CD4-positive, alpha-beta T cell treated with Interleukin-1 beta for 1 hour (primary cell): ENCODE measurements around the gene PCDHB13.
A peak's percentile ranks its signal among the peaks of the same experiment; 100 is the strongest.
"Not testable (repeated sequence)": the region's sequence is repeated elsewhere in the genome, so short reads cannot be mapped to it uniquely, and the experiment has no call there.

Experiments used
- DNase-seq, 2 donors: peaks; one replicate each; pipeline ENCODE4 v3.0.0-alpha.2; 2020 to 2022

Gene PCDHB13

DNA sequence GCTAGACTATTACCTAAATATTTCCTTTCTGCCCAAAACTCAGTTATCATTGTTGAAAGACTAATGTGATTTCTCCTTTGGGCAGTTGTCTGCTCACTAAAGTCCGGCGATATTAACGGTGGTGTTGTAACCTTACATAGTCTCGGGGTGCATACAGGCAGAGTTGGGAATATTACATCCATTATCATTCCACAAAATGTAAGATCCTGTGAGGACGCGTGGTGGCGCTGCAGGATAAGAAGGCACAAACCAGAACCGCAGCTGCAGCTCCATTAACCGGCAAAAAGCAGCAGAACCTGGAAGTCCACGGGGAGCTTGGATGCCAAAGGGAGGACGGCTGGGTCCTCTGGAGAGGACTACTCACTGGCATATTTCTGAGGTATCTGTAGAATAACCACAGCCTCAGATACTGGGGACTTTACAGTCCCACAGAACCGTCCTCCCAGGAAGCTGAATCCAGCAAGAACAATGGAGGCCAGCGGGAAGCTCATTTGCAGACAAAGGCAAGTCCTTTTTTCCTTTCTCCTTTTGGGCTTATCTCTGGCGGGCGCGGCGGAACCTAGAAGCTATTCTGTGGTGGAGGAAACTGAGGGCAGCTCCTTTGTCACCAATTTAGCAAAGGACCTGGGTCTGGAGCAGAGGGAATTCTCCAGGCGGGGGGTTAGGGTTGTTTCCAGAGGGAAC, at the start of gene PCDHB13:
Gene PCDHB13, plus strand, starts transcription at position 264 of the 684 bp plus-strand sequence. Its CDS starts 205 bp downstream, at position 469.
- DNase-seq, result peak in 1 of 2 donors; percentile 12

DNA sequence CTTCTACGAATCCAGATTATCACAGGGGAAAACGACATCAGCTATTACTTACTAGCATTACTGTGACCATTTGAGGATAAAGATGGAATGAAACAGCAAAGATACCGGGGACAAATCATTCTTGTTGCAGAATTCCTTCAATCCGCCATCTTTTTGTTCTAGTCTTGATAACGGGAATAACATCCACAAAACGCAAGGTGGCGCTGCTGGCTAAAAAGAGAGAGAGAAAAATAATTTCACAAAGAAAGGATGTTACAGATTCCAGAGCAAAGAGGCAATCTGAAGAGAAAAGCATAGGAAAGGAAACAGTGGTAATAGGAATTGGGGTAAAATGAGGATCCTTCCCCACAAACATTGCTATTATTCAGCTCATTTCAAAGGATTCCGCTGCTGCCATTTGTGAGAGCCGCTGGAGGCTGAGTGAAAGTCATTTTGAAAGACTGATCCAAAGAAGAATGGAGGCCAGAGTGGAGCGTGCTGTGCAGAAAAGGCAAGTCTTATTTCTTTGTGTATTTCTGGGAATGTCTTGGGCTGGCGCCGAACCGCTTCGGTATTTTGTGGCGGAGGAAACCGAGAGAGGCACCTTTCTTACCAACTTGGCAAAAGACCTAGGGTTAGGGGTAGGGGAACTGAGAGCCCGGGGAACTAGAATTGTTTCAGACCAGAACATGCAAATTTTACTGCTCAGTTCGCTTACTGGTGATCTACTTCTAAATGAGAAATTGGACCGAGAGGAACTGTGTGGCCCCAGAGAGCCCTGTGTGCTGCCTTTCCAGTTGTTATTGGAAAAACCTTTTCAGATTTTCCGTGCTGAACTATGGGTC, 41.1 kb upstream of the PCDHB13 start, which contains the start of gene PCDHB7:
Gene PCDHB7, plus strand, starts transcription at position 264 of the 824 bp plus-strand sequence. Its CDS starts 192 bp downstream, at position 456.
- DNase-seq, result peak in 1 of 2 donors; percentile 10

DNA sequence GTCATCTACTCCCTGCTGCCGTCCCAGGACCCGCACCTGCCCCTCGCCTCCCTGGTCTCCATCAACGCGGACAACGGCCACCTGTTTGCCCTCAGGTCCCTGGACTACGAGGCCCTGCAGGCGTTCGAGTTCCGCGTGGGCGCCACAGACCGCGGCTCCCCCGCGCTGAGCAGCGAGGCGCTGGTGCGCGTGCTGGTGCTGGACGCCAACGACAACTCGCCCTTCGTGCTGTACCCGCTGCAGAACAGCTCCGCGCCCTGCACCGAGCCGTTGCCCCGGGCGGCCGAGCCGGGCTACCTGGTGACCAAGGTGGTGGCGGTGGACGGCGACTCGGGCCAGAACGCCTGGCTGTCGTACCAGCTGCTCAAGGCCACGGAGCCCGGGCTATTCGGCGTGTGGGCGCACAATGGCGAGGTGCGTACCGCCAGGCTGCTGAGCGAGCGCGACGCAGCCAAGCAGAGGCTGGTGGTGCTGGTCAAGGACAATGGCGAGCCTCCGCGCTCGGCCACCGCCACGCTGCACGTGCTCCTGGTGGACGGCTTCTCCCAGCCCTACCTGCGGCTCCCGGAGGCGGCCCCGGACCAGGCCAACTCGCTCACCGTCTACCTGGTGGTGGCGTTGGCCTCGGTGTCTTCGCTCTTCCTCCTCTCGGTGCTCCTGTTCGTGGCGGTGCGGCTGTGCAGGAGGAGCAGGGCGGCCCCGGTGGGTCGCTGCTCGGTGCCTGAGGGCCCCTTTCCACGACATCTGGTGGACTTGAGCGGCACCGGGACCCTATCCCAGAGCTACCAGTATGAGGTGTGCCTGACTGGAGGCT, 39.2 kb upstream of the PCDHB13 start:
- not testable (repeated sequence) for DNase-seq

DNA sequence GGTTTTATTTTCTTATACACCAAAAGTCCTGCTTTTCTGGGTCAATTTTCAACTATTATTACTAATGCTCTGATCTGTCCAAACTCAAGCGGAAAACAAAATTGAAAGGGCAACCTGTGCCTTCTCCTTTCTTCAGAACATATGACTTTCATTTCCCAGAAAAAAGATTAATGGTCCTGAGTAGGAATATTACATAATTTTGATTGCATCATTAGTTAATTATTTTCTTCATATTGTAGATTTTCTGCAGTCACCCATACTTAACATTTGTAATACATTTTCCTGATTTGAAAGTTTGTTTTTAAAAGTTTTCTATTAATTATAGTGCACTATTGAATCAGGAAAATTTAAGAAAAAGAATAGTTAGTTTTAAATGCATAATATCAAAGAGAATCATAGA, 37.8 kb upstream of the PCDHB13 start:
- DNase-seq, result no peak

DNA sequence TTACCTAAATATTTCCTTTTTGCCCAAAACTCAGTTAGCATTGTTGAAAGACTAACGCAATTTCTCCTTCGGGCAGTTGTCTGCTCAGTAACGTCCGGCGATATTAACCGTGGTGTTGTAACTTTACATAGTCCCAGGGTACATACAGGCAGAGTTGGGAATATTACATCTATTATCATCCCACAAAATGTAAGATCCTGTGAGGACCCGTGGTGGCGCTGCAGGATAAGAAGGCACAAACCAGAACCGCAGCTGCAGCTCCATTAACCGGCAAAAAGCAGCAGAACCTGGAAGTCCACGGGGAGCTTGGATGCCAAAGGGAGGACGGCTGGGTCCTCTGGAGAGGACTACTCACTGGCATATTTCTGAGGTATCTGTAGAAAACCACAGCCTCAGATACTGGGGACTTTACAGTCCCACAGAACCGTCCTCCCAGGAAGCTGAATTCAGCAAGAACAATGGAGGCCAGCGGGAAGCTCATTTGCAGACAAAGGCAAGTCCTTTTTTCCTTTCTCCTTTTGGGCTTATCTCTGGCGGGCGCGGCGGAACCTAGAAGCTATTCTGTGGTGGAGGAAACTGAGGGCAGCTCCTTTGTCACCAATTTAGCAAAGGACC, 36.0 kb upstream of the PCDHB13 start, which contains the start of gene PCDHB8:
Gene PCDHB8, plus strand, starts transcription at position 214 of the 615 bp plus-strand sequence. Its CDS starts 245 bp downstream, at position 459.
- DNase-seq, result not testable (repeated sequence)

DNA sequence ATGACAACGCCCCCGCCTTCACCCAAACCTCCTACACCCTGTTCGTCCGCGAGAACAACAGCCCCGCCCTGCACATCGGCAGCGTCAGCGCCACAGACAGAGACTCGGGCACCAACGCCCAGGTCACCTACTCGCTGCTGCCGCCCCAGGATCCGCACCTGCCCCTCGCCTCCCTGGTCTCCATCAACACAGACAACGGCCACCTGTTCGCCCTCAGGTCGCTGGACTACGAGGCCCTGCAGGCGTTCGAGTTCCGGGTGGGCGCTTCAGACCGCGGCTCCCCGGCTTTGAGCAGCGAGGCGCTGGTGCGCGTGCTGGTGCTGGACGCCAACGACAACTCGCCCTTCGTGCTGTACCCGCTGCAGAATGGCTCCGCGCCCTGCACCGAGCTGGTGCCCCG, 34.3 kb upstream of the PCDHB13 start:
- DNase-seq, result not testable (repeated sequence)

DNA sequence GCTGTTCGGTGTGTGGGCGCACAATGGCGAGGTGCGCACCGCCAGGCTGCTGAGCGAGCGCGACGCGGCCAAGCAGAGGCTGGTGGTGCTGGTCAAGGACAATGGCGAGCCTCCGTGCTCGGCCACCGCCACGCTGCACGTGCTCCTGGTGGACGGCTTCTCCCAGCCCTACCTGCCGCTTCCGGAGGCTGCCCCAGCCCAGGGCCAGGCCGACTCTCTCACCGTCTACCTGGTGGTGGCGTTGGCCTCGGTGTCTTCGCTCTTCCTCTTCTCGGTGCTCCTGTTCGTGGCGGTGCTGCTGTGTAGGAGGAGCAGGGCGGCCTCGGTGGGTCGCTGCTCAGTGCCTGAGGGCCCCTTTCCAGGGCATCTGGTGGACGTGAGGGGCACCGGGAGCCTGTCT, 33.8 kb upstream of the PCDHB13 start:
- not testable (repeated sequence) for DNase-seq

DNA sequence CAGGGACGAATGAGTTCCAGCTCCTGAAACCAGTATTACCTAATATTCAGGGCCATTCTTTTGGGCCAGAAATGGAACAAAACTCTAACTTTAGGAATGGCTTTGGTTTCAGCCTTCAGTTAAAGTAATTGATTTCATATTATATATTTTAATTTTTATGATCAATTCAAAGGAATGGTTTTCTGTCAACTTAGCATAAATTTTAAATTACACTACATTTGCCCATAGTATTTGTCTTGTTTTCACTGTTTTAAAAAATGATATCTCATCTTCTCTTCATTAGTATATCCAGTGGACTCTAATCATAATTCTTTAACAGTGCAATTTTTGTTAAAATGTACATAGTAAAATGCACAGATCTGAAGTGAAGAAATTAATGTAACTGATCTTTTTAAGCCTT, 33.4 kb upstream of the PCDHB13 start:
- no peak for DNase-seq

DNA sequence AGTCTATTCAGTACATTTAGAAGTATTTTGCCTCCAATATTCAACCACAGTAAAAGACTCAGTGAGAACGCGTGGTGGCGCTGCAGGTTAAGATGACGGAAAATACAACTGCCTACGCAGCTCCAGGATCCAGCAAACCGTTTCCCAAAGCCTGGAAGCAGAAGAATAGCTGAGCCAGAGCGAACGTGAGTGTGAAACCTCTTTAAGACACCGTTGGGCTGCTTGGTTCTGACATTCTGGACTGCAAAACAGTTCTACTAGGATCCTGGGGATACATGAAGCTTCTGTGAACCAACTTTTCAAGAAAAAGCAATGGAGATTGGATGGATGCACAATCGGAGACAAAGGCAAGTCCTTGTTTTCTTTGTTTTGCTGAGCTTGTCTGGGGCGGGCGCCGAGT, 31.5 kb upstream of the PCDHB13 start, which contains the start of gene PCDHB16:
Gene PCDHB16, plus strand, starts transcription at position 140 of the 400 bp plus-strand sequence. Its CDS starts 173 bp downstream, at position 313.
- no peak for DNase-seq

DNA sequence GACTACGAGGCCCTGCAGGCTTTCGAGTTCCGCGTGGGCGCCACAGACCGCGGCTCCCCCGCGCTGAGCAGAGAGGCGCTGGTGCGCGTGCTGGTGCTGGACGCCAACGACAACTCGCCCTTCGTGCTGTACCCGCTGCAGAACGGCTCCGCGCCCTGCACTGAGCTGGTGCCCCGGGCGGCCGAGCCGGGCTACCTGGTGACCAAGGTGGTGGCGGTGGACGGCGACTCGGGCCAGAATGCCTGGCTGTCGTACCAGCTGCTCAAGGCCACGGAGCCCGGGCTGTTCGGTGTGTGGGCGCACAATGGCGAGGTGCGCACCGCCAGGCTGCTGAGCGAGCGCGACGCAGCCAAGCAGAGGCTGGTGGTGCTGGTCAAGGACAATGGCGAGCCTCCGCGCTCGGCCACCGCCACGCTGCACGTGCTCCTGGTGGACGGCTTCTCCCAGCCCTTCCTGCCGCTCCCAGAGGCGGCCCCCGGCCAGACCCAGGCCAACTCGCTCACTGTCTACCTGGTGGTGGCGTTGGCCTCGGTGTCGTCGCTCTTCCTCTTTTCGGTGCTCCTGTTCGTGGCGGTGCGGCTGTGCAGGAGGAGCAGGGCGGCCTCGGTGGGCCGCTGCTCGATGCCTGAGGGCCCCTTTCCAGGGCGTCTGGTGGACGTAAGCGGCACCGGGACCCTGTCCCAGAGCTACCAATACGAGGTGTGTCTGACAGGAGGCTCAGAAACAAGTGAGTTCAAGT, 29.4 kb upstream of the PCDHB13 start:
- not testable (repeated sequence) for DNase-seq

DNA sequence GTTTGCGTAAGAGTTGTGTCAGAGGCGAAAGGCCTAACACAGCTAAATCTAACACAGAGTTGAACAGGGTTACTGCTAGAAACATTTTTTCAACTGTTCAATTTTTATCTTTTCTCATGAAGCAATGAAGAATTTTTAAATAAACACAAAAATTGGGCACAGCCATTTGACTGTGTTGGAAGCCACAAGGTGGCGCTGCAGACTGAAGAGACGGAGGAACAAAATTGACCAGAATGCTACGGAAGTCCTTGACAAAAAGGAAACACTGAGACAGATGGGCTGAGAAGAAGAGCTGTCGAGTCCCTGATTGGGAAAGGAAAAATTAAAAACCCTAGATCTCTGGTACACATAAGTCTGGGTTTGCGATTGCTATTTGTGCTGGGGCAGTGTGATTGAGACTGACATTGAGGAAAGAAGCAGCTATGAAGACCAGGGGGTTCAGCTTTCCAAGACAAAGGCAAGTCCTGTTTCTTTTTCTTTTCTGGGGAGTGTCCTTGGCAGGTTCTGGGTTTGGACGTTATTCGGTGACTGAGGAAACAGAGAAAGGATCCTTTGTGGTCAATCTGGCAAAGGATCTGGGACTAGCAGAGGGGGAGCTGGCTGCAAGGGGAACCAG, 26.7 kb upstream of the PCDHB13 start, which contains the start of gene PCDHB9:
Gene PCDHB9, plus strand, starts transcription at position 265 of the 616 bp plus-strand sequence. Its CDS starts 158 bp downstream, at position 423.
- peak in 1 of 2 donors; percentile 23 for DNase-seq

DNA sequence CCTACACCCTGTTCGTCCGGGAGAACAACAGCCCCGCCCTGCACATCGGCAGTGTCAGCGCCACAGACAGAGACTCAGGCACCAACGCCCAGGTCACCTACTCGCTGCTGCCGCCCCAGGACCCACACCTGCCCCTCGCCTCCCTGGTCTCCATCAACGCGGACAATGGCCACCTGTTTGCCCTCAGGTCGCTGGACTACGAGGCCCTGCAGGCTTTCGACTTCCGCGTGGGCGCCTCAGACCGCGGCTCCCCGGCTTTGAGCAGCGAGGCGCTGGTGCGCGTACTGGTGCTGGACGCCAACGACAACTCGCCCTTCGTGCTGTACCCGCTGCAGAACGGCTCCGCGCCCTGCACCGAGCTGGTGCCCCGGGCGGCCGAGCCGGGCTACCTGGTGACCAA, 25.0 kb upstream of the PCDHB13 start:
- DNase-seq, result not testable (repeated sequence)

DNA sequence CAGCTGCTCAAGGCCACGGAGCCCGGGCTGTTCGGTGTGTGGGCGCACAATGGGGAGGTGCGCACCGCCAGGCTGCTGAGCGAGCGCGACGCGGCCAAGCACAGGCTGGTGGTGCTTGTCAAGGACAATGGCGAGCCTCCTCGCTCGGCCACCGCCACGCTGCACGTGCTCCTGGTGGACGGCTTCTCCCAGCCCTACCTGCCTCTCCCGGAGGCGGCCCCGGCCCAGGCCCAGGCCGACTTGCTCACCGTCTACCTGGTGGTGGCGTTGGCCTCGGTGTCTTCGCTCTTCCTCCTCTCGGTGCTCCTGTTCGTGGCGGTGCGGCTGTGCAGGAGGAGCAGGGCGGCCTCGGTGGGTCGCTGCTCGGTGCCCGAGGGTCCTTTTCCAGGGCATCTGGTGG, 24.6 kb upstream of the PCDHB13 start:
- DNase-seq, result not testable (repeated sequence)

DNA sequence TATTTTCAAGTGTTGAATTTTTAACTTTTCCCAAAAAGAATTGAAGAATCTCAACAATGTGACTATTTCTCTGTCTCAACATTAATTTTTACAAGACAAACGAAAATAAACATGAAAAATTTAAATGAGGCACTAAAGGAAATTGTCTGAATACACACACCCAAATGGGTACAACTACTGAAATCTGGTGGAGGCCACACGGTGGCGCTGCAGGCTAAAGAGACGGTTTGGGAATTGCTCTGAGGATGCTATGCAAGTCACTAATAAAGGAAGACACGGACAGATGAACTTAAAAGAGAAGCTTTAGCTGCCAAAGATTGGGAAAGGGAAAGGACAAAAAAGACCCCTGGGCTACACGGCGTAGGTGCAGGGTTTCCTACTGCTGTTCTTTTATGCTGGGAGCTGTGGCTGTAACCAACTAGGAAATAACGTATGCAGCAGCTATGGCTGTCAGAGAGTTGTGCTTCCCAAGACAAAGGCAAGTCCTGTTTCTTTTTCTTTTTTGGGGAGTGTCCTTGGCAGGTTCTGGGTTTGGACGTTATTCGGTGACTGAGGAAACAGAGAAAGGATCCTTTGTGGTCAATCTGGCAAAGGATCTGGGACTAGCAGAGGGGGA, 21.5 kb upstream of the PCDHB13 start, which contains the start of gene PCDHB10:
Gene PCDHB10, plus strand, starts transcription at position 244 of the 616 bp plus-strand sequence. Its CDS starts 200 bp downstream, at position 444.
- DNase-seq, result peak in 1 of 2 donors; percentile 22

DNA sequence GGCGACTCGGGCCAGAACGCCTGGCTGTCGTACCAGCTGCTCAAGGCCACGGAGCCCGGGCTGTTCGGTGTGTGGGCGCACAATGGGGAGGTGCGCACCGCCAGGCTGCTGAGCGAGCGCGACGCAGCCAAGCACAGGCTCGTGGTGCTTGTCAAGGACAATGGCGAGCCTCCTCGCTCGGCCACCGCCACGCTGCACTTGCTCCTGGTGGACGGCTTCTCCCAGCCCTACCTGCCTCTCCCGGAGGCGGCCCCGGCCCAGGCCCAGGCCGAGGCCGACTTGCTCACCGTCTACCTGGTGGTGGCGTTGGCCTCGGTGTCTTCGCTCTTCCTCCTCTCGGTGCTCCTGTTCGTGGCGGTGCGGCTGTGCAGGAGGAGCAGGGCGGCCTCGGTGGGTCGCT, 19.4 kb upstream of the PCDHB13 start:
- not testable (repeated sequence) for DNase-seq

DNA sequence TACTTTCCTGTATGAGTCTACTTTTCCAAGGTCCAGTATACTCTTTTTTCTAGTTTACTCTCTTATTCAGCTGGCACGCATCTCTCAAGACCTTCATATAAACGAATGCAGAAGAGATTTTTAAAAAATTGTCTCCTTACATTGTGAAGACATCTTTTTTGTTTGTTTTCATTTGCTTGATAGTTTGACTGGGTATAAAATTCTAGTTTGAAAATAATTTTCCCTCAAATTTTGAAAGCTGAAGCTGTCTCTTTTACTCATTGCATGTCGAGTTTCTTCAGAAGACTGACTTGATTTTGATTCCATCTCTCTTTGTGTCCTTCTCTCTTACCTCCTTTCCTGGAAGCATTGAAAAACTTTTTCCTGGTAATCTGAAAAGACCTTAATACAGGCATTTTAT, 17.4 kb upstream of the PCDHB13 start:
- no peak for DNase-seq

DNA sequence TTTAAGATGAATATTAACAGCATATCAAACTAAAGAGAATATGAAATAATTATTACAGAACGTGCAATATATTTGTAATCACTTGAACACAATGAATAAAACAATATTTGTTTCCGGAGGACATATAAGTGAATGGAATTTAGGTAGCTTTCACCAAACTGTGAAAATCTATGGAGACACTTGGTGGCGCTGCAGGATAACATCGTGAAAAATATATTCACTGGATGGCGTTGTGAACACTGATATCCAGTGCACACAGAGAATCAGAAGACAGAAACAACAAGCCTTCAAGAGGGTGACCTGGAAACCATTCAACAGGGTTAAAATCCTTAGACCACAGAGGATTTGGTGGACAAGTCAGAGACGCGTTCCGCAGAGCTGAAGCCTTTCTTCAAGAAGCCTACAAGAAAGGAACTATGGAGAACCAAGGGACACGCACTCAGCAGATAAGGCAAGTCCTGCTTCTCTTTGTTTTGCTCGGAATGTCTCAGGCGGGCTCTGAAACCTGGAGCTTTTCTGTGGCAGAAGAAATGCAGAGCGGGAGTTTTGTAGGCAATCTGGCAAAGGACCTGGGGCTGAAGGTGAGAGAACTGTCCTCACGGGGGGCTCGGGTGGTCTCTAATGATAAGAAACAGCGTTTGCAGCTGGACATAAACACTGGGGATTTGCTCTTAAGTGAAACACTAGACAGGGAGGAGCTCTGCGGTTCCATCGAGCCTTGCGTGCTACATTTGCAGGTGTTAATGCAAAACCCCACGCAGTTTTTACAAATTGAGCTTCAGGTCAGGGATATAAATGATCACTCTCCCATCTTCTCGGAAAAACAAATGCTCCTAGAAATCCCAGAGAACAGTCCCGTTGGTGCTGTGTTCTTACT, 14.1 kb upstream of the PCDHB13 start, which contains the start of gene PCDHB11:
Gene PCDHB11, plus strand, starts transcription at position 269 of the 877 bp plus-strand sequence. Its CDS starts 148 bp downstream, at position 417.
- DNase-seq, result peak in 1 of 2 donors; percentile 5

DNA sequence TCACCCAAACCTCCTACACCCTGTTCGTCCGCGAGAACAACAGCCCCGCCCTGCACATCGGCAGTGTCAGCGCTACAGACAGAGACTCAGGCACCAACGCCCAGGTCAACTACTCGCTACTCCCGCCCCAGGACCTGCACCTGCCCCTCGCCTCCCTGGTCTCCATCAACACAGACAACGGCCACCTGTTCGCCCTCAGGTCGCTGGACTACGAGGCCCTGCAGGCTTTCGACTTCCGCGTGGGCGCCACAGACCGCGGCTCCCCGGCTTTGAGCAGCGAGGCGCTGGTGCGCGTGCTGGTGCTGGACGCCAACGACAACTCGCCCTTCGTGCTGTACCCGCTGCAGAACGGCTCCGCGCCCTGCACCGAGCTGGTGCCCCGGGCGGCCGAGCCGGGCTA, 12.6 kb upstream of the PCDHB13 start:
- not testable (repeated sequence) for DNase-seq

DNA sequence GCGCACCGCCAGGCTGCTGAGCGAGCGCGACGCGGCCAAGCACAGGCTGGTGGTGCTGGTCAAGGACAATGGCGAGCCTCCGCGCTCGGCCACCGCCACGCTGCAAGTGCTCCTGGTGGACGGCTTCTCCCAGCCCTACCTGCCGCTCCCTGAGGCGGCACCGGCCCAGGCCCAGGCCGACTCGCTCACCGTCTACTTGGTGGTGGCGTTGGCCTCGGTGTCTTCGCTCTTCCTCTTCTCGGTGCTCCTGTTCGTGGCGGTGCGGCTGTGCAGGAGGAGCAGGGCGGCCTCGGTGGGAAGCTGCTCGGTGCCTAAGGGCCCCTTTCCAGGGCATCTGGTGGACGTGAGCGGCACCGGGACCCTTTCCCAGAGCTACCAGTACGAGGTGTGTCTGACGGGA, 12.1 kb upstream of the PCDHB13 start:
- not testable (repeated sequence) for DNase-seq
